Osteoblast (primary cell): ENCODE data around the gene GNAT1. TPM values are rescaled to one million over a fixed set of nuclear protein-coding genes. Genes with fewer than 3 reads are reported as not detected.
A peak's percentile ranks its signal among the peaks of the same experiment; 100 is the strongest.
"Not testable (repeated sequence)": the region's sequence is repeated elsewhere in the genome, so short reads cannot be mapped to it uniquely, and the experiment has no call there.

Source experiments
- DNase-seq: peaks from one replicate; pipeline ENCODE4 v3.0.0; 2011; ENCODE audit warnings: low spot score, mixed read lengths; ENCODE audit not compliant: insufficient read length; ENCODE audit errors: missing footprints
- H2AFZ ChIP-seq: 2 replicates; pipeline ENCODE4 v1.6.0; 2011; ENCODE audit warnings: mild to moderate bottlenecking, low read length
- H3K27ac ChIP-seq: 2 replicates; pipeline ENCODE4 v1.5.1; 2011; ENCODE audit warnings: mild to moderate bottlenecking, low read depth, low read length, moderate library complexity
- H3K27me3 ChIP-seq: 2 replicates; pipeline ENCODE4 v1.6.0; 2012; ENCODE audit warnings: mild to moderate bottlenecking, control low read depth, inconsistent platforms, low read length, moderate library complexity; ENCODE audit not compliant: insufficient read depth
- H3K36me3 ChIP-seq: 2 replicates; pipeline ENCODE4 v1.5.1; 2011; ENCODE audit warnings: mild to moderate bottlenecking, low read length, control low read depth, moderate library complexity; ENCODE audit not compliant: insufficient read depth
- H3K4me1 ChIP-seq: 2 replicates; pipeline ENCODE4 v1.5.1; 2011; ENCODE audit warnings: mild to moderate bottlenecking, low read length, control low read depth, moderate library complexity; ENCODE audit not compliant: insufficient read depth
- H3K4me2 ChIP-seq: 2 replicates; pipeline ENCODE4 v1.6.0; 2011; ENCODE audit warnings: mild to moderate bottlenecking, low read length; ENCODE audit not compliant: insufficient read depth
- H3K4me3 ChIP-seq: fragments of 200-600 bp; sonication (generic); 3 replicates; pipeline ENCODE4 v1.5.1; 2012; ENCODE audit warnings: mild to moderate bottlenecking, low read length, inconsistent platforms; ENCODE audit not compliant: insufficient read depth
- H3K79me2 ChIP-seq: 2 replicates; pipeline ENCODE4 v1.6.0; 2012; ENCODE audit warnings: mild to moderate bottlenecking, low read length, control low read depth, inconsistent platforms; ENCODE audit not compliant: insufficient read depth
- H3K9me3 ChIP-seq: 2 replicates; pipeline ENCODE4 v1.5.1; 2011; ENCODE audit warnings: low read depth, low read length, control low read depth
- H4K20me1 ChIP-seq: 2 replicates; pipeline ENCODE4 v1.6.0; 2012; ENCODE audit warnings: mild to moderate bottlenecking, low read length, control low read depth; ENCODE audit not compliant: insufficient read depth
- CTCF ChIP-seq: IDR thresholded peaks from 2 replicates; pipeline ENCODE4 v1.5.1; 2011; ENCODE audit warnings: mild to moderate bottlenecking, low read depth, low read length, moderate library complexity; ENCODE audit errors: extremely low read depth
- total RNA-seq: library from RNA; depleted of rRNA; stranded (reverse); fragments of >200 nt; gene quantifications from 2 replicates; pipeline ENCODE4 v1.2.3, GENCODE V29; 2012

The GNAT1 gene
- total RNA-seq, 1 donor, result not detected

- peak; percentile 44 for DNase-seq
- H4K20me1 ChIP-seq, result no peaks in the 10 kb centered on the region
- H3K9me3 ChIP-seq, result no peaks in the 10 kb centered on the region
- H3K27ac ChIP-seq, result no peak overlapping the region
- peaks cover 11% of the 10 kb centered on the region for H3K27me3 ChIP-seq
- peaks cover 9% of the 10 kb centered on the region for H3K4me1 ChIP-seq
- H3K4me3 ChIP-seq, result no peak overlapping the region
- no peak overlapping the region for H2AFZ ChIP-seq
- H3K36me3 ChIP-seq, result no peaks in the 10 kb centered on the region
- H3K79me2 ChIP-seq, result no peaks in the 10 kb centered on the region
- H3K4me2 ChIP-seq, result no peak overlapping the region
- TF ChIP-seq CTCF, result no peak
Measured at GRCh38 chr3:50222169-50222528, 30.7 kb downstream of the GNAT1 start.

- no peak overlapping the region for H3K4me2 ChIP-seq
Measured at GRCh38 chr3:50224639-50225038, 33.2 kb downstream of the GNAT1 start.

GRCh38 chr3:50226888-50227389, 35.5 kb downstream of the GNAT1 start:
- DNase-seq, result peak; percentile 92
- no peak for TF ChIP-seq CTCF
- peak overlapping the region; percentile 89 for H3K4me2 ChIP-seq
- no peaks in the 10 kb centered on the region for H3K36me3 ChIP-seq
- H4K20me1 ChIP-seq, result no peaks in the 10 kb centered on the region
- H3K27ac ChIP-seq, result peak overlapping the region; percentile 41
- H3K4me1 ChIP-seq, result peaks cover 21% of the 10 kb centered on the region
- H3K4me3 ChIP-seq, result peak overlapping the region; percentile 81
- H3K27me3 ChIP-seq, result peaks cover 11% of the 10 kb centered on the region
- H3K79me2 ChIP-seq, result no peaks in the 10 kb centered on the region
- H2AFZ ChIP-seq, result peak overlapping the region; percentile 97
- H3K9me3 ChIP-seq, result no peaks in the 10 kb centered on the region

More at GRCh38 chr3:50224639-50225038, 33.2 kb downstream of the GNAT1 start:
- Histone ChIP-seq H3K4me3 (no peak overlapping the region), H3K79me2 (no peaks in the 10 kb centered on the region), H2AFZ (no peak overlapping the region), H3K36me3 (no peaks in the 10 kb centered on the region), H3K4me1 (peaks cover 15% of the 10 kb centered on the region), H4K20me1 (no peaks in the 10 kb centered on the region), H3K27me3 (peaks cover 11% of the 10 kb centered on the region), H3K9me3 (no peaks in the 10 kb centered on the region), H3K27ac (no peak overlapping the region)
- TF ChIP-seq CTCF, result no peak
- no peak for DNase-seq

- Histone ChIP-seq H3K4me1 (peaks cover 21% of the 10 kb centered on the region), H3K4me2 (peak overlapping the region; percentile 89), H3K4me3 (peak overlapping the region; percentile 81), H3K79me2 (no peaks in the 10 kb centered on the region), H3K27me3 (peaks cover 11% of the 10 kb centered on the region), H4K20me1 (no peaks in the 10 kb centered on the region), H3K27ac (no peak overlapping the region), H3K9me3 (no peaks in the 10 kb centered on the region), H3K36me3 (no peaks in the 10 kb centered on the region), H2AFZ (peak overlapping the region; percentile 97)
- TF ChIP-seq CTCF, result peak; percentile 55
- peak; percentile 99 for DNase-seq
Measured at GRCh38 chr3:50227390-50228183, 36.2 kb downstream of the GNAT1 start.

GRCh38 chr3:50228184-50228763, 36.9 kb downstream of the GNAT1 start:
- H4K20me1 ChIP-seq, H3K9me3 ChIP-seq, H3K27ac ChIP-seq, DNase-seq, H3K79me2 ChIP-seq, H3K36me3 ChIP-seq: not testable (repeated sequence)
- Histone ChIP-seq H3K4me1 (peaks cover 21% of the 10 kb centered on the region), H2AFZ (peak overlapping the region; percentile 90), H3K4me2 (peak overlapping the region; percentile 89), H3K4me3 (peak overlapping the region; percentile 81), H3K27me3 (peaks cover 11% of the 10 kb centered on the region)
